HCT116 (cell line): ENCODE results near the gene NAXE. TPM values are rescaled to one million over a fixed set of nuclear protein-coding genes. Genes with fewer than 3 reads are reported as not detected.

Source experiments
- ATAC-seq: fragments of 200-7000 bp; cut with Tn5 transposase; 2 replicates; pipeline ENCODE4 v1.9.1; 2020; ENCODE audit warnings: mild to moderate bottlenecking, moderate library complexity
- BruUV-seq: library from RNA; stranded (reverse); fragments of 400-500 nt; replicated peaks from 2 replicates; lab custom pipeline; 2021; lab: Mats Ljungman, UMichigan
- CTCF ChIA-PET: fragments of 300-600 bp; sonication (Branson Sonifier 250); formaldehyde crosslinking; loops from one replicate; lab custom pipeline; 2021; ENCODE audit warnings: antibody characterized with exemption; lab: Charles Lee
- POLR2A ChIA-PET: fragments of 300-600, 350-600 bp; sonication (Branson Sonifier 250); formaldehyde crosslinking; loops from one replicate; lab custom pipeline; 2021; ENCODE audit warnings: antibody characterized with exemption; lab: Charles Lee
- RAD21 ChIA-PET, 2 experiments: fragments of 300-600 bp; sonication (Branson Sonifier 250); formaldehyde crosslinking; loops; one replicate each; lab custom pipeline; 2023; ENCODE audit warnings: low total read pairs in 2 of 2; ENCODE audit not compliant: uncharacterized antibody in 2 of 2, unreplicated experiment in 2 of 2, low non-redundant PET in 1 of 2; lab: Charles Lee
- DNase-seq: peaks from one replicate; pipeline ENCODE4 v3.0.0-alpha.2; 2010; ENCODE audit warnings: low read depth, low spot score
- H2AFZ ChIP-seq: fragments of 200-600 bp; shearing (Covaris generic), sonication (generic); 2 replicates; pipeline ENCODE4 v1.6.1; 2017; ENCODE audit warnings: low read depth, mixed run types, mixed read lengths, antibody characterized with exemption, low read length; ENCODE audit not compliant: poor library complexity, severe bottlenecking
- H3K27ac ChIP-seq: 2 replicates; pipeline ENCODE4 v1.5.1; 2012; ENCODE audit warnings: low read depth, low read length
- H3K27me3 ChIP-seq: fragments of 200-600 bp; sonication (generic); 2 replicates; pipeline ENCODE4 v1.6.1; 2016; ENCODE audit warnings: mixed run types, low read length, mixed read lengths; ENCODE audit not compliant: insufficient read depth
- H3K36me3 ChIP-seq, 2 experiments: fragments of 200-500 bp in 1 of 2; fragments of 200-600 bp in 1 of 2; sonication (Bioruptor generic) in 1 of 2; sonication (generic) in 1 of 2; 2 replicates each; pipeline versions ENCODE4 v1.5.1 to v1.6.1; 2014 to 2016; ENCODE audit warnings: low read length in 2 of 2, inconsistent platforms in 1 of 2, mixed read lengths in 1 of 2, mixed run types in 1 of 2; ENCODE audit not compliant: insufficient read depth in 2 of 2, control insufficient read depth in 1 of 2
- H3K4me1 ChIP-seq, 2 experiments: fragments of 200-600 bp in 1 of 2; sonication (generic) in 1 of 2; 2 replicates each; pipeline versions ENCODE4 v1.5.1 to v1.6.1; 2012 to 2017; ENCODE audit warnings: low read length in 2 of 2, inconsistent platforms in 1 of 2, mild to moderate bottlenecking in 1 of 2, mixed read lengths in 1 of 2, mixed run types in 1 of 2, moderate library complexity in 1 of 2; ENCODE audit not compliant: insufficient read depth in 2 of 2, control insufficient read depth in 1 of 2
- H3K4me2 ChIP-seq: fragments of 200-600 bp; sonication (generic); 2 replicates; pipeline ENCODE4 v1.6.1; 2017; ENCODE audit warnings: mixed run types, low read length, mixed read lengths
- H3K4me3 ChIP-seq, 2 experiments: fragments of 200-600 bp in 1 of 2; sonication (generic) in 1 of 2; replicated peaks in 1 of 2; 2 replicates each; pipeline ENCODE4 v1.5.1; 2011 to 2016; ENCODE audit warnings: low read length in 2 of 2, control low read depth in 1 of 2, low read depth in 1 of 2, mild to moderate bottlenecking in 1 of 2, mixed read lengths in 1 of 2, mixed run types in 1 of 2
- H3K79me2 ChIP-seq: fragments of 200-600 bp; sonication (generic); 2 replicates; pipeline ENCODE4 v1.6.1; 2017; ENCODE audit warnings: mild to moderate bottlenecking, mixed run types, low read length, moderate library complexity, mixed read lengths; ENCODE audit not compliant: insufficient read depth
- H3K9ac ChIP-seq: fragments of 200-600 bp; sonication (generic); 2 replicates; pipeline ENCODE4 v1.6.1; 2016; ENCODE audit warnings: low read length, mixed read lengths
- H3K9me2 ChIP-seq: fragments of 200-600 bp; sonication (generic), shearing (Covaris generic); 2 replicates; pipeline ENCODE4 v1.6.1; 2017; ENCODE audit warnings: mixed run types, mild to moderate bottlenecking, moderate library complexity; ENCODE audit not compliant: insufficient read depth
- H3K9me3 ChIP-seq, 2 experiments: fragments of 200-500 bp in 1 of 2; fragments of 200-600 bp in 1 of 2; sonication (Bioruptor generic) in 1 of 2; sonication (generic) in 1 of 2; 2 replicates each; pipeline ENCODE4 v1.6.1; 2014 to 2017; ENCODE audit warnings: low read length in 2 of 2, mixed read lengths in 2 of 2, inconsistent platforms in 1 of 2, low read depth in 1 of 2, mild to moderate bottlenecking in 1 of 2, mixed run types in 1 of 2, moderate library complexity in 1 of 2; ENCODE audit not compliant: control insufficient read depth in 1 of 2, insufficient read depth in 1 of 2
- H4K20me1 ChIP-seq: fragments of 200-600 bp; sonication (generic), shearing (Covaris generic); 2 replicates; pipeline ENCODE4 v1.6.1; 2017; ENCODE audit warnings: mixed run types, mild to moderate bottlenecking, moderate library complexity; ENCODE audit not compliant: insufficient read depth
- CBX3 ChIP-seq: IDR thresholded peaks from 2 replicates; pipeline ENCODE4 v1.6.1; 2012; ENCODE audit warnings: low read depth
- CEBPB ChIP-seq: IDR thresholded peaks from 2 replicates; pipeline ENCODE4 v1.6.1; 2012; ENCODE audit warnings: low read depth
- EGR1 ChIP-seq: IDR thresholded peaks from 2 replicates; pipeline ENCODE4 v1.6.1; 2012; ENCODE audit warnings: low read depth
- ELF1 ChIP-seq: IDR thresholded peaks from 2 replicates; pipeline ENCODE4 v1.6.1; 2012; ENCODE audit warnings: low read depth, borderline replicate concordance
- EZH2 ChIP-seq: fragments of 200-600 bp; sonication (generic); IDR thresholded peaks from 2 replicates; pipeline ENCODE4 v1.6.1; 2017; ENCODE audit warnings: antibody characterized with exemption, mixed run types
- EZH2phosphoT487 ChIP-seq: fragments of 200-600 bp; IDR thresholded peaks from 2 replicates; pipeline ENCODE4 v1.6.1; 2018; ENCODE audit warnings: antibody characterized with exemption, borderline replicate concordance
- FOSL1 ChIP-seq: IDR thresholded peaks from 2 replicates; pipeline ENCODE4 v1.6.1; 2012; ENCODE audit warnings: low read depth
- JUND ChIP-seq: IDR thresholded peaks from 2 replicates; pipeline ENCODE4 v1.6.1; 2012
- POLR2A ChIP-seq: IDR thresholded peaks from 2 replicates; pipeline ENCODE4 v1.7.0; 2011; ENCODE audit warnings: borderline replicate concordance; ENCODE audit not compliant: insufficient read depth, insufficient read length; ENCODE audit errors: extremely low read depth
- POLR2AphosphoS5 ChIP-seq: IDR thresholded peaks from 2 replicates; pipeline ENCODE4 v1.6.1; 2011; ENCODE audit warnings: mild to moderate bottlenecking, low read depth, low read length, moderate library complexity
- RAD21 ChIP-seq: IDR thresholded peaks from 2 replicates; pipeline ENCODE4 v1.6.1; 2012; ENCODE audit warnings: low read depth, mild to moderate bottlenecking
- SP1 ChIP-seq: IDR thresholded peaks from 2 replicates; pipeline ENCODE4 v1.6.1; 2012; ENCODE audit warnings: low read depth
- SRF ChIP-seq: IDR thresholded peaks from 2 replicates; pipeline ENCODE4 v1.6.1; 2012; ENCODE audit warnings: low read depth
- TCF7L2 ChIP-seq: IDR thresholded peaks from 2 replicates; pipeline ENCODE4 v1.7.0; 2011; ENCODE audit warnings: borderline replicate concordance, inconsistent platforms; ENCODE audit not compliant: insufficient read depth, insufficient read length; ENCODE audit errors: extremely low read depth
- YY1 ChIP-seq: IDR thresholded peaks from 2 replicates; pipeline ENCODE4 v1.6.1; 2011; ENCODE audit warnings: low read length, low read depth, moderate library complexity, mild to moderate bottlenecking; ENCODE audit not compliant: insufficient replicate concordance; ENCODE audit errors: extremely low read depth
- ZFX ChIP-seq: fragments of 450-650 bp; IDR thresholded peaks from 2 replicates; pipeline ENCODE4 v1.6.1; 2017
- intact Hi-C: fragments of 100-400 bp; cut with micrococcal nuclease; formaldehyde crosslinking; loops from 2 replicates; pipeline ENCODE4 v1.10.0; 2022
- total RNA-seq: library from RNA; stranded (reverse); gene quantifications from one replicate; pipeline ENCODE4 v1.2.1, GENCODE V29; 2021; ENCODE audit not compliant: unreplicated experiment
- TF ChIP-seq, protein P1 (sequence below): IDR thresholded peaks from 2 replicates; pipeline ENCODE4 v1.6.1; 2012
- TF ChIP-seq, protein P2 (sequence below): IDR thresholded peaks from 2 replicates; pipeline ENCODE4 v1.6.1; 2012
- TF ChIP-seq, protein P3 (sequence below): IDR thresholded peaks from 2 replicates; pipeline ENCODE4 v1.6.1; 2011; ENCODE audit warnings: mild to moderate bottlenecking, low read length, moderate library complexity; ENCODE audit not compliant: insufficient replicate concordance; ENCODE audit errors: extremely low read depth
- TF ChIP-seq, protein P4 (sequence below), 3 experiments: fragments of 200-600 bp in 1 of 3; sonication (generic) in 1 of 3; IDR thresholded peaks in 2 of 3; conservative IDR thresholded peaks in 1 of 3; 2 replicates each; pipeline ENCODE4 v1.5.1; 2012 to 2017; ENCODE audit warnings: low read depth in 2 of 3, low read length in 2 of 3, antibody characterized with exemption in 1 of 3, borderline replicate concordance in 1 of 3, control low read depth in 1 of 3, mild to moderate bottlenecking in 1 of 3, mixed read lengths in 1 of 3, mixed run types in 1 of 3, moderate library complexity in 1 of 3; ENCODE audit not compliant: insufficient read depth in 1 of 3

The NAXE gene
- total RNA-seq, 1 experiment from 2014 or later: 139 TPM

DNA sequence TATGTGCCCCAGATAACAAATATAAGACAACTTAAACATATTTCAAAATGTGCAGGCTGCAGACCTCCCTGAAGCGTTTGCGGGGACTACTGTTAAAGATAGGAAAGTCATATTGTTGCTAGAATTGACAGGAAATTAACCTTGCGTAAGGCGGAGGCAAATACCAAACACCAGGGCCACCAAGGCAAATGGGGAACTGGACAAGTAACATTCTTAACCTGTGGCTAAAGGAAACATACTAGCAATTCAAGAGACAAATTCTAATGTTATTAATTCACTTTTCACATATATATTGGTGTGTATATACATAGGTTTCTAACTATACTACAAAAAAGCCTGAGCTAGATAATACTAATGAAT lies 34.5 kb downstream of the NAXE start (continued):
- TF ChIP-seq YY1 (no peak), RAD21 (no peak), EZH2phosphoT487 (no peak), ELF1 (no peak), TCF7L2 (no peak), CEBPB (no peak), EGR1 (no peak), EZH2 (no peak), SP1 (no peak)

DNA sequence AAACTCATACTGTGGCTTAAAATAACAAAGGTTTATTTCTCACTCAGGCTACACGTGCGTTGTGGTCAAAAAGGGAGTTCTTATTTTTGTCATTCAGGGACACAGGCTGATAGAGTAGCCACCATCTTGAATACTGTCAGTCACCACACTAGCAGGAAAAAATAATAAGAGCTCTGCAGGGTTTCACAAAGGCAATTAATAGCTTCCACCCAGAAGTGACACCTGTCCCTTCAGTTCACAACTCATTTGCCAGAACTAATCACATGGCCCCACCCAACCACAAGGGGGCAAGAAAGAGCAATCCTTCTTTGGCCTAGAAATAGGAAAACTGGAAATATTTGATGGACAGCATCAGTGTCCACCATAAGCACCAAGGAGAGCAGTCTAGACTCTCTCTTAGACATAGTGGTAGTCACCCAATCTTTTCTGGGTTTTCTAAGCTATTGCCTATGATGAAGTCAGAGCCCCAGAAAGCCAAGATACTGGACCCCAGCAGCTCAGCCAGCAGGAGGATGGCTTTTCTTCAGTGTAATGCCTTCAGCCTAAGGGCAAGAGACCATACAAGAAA lies 35.8 kb downstream of the NAXE start:
- no peaks in the 10 kb centered on the region for H3K27me3 ChIP-seq
- H3K9ac ChIP-seq: no peak overlapping the region
- H3K36me3 ChIP-seq: no peaks in the 10 kb centered on the region
- ATAC-seq: peak; percentile 70
- TF ChIP-seq ZFX: no peak
- TF ChIP-seq, protein P1, sequence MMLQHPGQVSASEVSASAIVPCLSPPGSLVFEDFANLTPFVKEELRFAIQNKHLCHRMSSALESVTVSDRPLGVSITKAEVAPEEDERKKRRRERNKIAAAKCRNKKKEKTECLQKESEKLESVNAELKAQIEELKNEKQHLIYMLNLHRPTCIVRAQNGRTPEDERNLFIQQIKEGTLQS: no peak
- no peak for TF ChIP-seq POLR2A
- no peak for TF ChIP-seq CBX3
- TF ChIP-seq EZH2phosphoT487: no peak
- TF ChIP-seq SRF: no peak
- peak; percentile 46 for TF ChIP-seq YY1
- no peak for TF ChIP-seq JUND
- TF ChIP-seq, protein P2, sequence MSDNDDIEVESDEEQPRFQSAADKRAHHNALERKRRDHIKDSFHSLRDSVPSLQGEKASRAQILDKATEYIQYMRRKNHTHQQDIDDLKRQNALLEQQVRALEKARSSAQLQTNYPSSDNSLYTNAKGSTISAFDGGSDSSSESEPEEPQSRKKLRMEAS: 0 out of 2 replicates have a peak, but pooled peaks have one; percentile 18
- no peak for TF ChIP-seq ELF1
- TF ChIP-seq POLR2AphosphoS5: no peak
- TF ChIP-seq EZH2: no peak
- TF ChIP-seq EGR1: no peak
- TF ChIP-seq, protein P3, sequence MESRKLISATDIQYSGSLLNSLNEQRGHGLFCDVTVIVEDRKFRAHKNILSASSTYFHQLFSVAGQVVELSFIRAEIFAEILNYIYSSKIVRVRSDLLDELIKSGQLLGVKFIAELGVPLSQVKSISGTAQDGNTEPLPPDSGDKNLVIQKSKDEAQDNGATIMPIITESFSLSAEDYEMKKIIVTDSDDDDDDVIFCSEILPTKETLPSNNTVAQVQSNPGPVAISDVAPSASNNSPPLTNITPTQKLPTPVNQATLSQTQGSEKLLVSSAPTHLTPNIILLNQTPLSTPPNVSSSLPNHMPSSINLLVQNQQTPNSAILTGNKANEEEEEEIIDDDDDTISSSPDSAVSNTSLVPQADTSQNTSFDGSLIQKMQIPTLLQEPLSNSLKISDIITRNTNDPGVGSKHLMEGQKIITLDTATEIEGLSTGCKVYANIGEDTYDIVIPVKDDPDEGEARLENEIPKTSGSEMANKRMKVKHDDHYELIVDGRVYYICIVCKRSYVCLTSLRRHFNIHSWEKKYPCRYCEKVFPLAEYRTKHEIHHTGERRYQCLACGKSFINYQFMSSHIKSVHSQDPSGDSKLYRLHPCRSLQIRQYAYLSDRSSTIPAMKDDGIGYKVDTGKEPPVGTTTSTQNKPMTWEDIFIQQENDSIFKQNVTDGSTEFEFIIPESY: no peak
- TF ChIP-seq FOSL1: no peak
- TF ChIP-seq CEBPB: no peak
- TF ChIP-seq RAD21: peak; percentile 78
- TF ChIP-seq, protein P4, sequence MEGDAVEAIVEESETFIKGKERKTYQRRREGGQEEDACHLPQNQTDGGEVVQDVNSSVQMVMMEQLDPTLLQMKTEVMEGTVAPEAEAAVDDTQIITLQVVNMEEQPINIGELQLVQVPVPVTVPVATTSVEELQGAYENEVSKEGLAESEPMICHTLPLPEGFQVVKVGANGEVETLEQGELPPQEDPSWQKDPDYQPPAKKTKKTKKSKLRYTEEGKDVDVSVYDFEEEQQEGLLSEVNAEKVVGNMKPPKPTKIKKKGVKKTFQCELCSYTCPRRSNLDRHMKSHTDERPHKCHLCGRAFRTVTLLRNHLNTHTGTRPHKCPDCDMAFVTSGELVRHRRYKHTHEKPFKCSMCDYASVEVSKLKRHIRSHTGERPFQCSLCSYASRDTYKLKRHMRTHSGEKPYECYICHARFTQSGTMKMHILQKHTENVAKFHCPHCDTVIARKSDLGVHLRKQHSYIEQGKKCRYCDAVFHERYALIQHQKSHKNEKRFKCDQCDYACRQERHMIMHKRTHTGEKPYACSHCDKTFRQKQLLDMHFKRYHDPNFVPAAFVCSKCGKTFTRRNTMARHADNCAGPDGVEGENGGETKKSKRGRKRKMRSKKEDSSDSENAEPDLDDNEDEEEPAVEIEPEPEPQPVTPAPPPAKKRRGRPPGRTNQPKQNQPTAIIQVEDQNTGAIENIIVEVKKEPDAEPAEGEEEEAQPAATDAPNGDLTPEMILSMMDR (IDR thresholded peaks at IDR 0.05 in 2 of 3, conservative IDR thresholded peaks at IDR 0.05 in 1 of 3; ENCODE audit: borderline replicate concordance in 1 of 3, insufficient read depth in 1 of 3, low read depth in 2 of 3, low read length in 2 of 3): peak; percentile 78 to 88 (median 87)
- no peaks in the 10 kb centered on the region for H3K9me3 ChIP-seq
- intact Hi-C loops: loop anchor here (1.0 to 10.0 kb wide), 3 partner anchors 30 to 297 kb away; partner anchors contain the start of gene LRRC71
- H3K79me2 ChIP-seq: no peaks in the 10 kb centered on the region
- H2AFZ ChIP-seq: no peak overlapping the region
- no TSS peak for BruUV-seq
- no peaks in the 10 kb centered on the region for H4K20me1 ChIP-seq
- ChIA-PET CTCF (interaction anchor here (1.0 to 5.5 kb wide), 19 partner anchors 10 to 301 kb away, joined by 3 to 33 read pairs (median 6); partner anchors contain the start of genes BCAN, CRABP2 and NES), RAD21 (interaction anchor here in 1 of 2 experiments (0.6 to 1.0 kb wide), 2 partner anchors 25 to 61 kb away, joined by 3 to 5 read pairs; no protein-coding TSS in a partner anchor), POLR2A (interaction anchor here (0.6 to 1.6 kb wide), 4 partner anchors 34 to 99 kb away, joined by 3 to 4 read pairs (median 4); partner anchors contain the start of gene CRABP2)
- H3K27ac ChIP-seq: no peak overlapping the region
- H3K9me2 ChIP-seq: no peaks in the 10 kb centered on the region
- peak; percentile 39 for DNase-seq
- H3K4me2 ChIP-seq: no peak overlapping the region
- no peak overlapping the region for H3K4me3 ChIP-seq
- peaks cover 3 to 7% of the 10 kb centered on the region in 2 experiments; a peak in 2 of 4 replicates for H3K4me1 ChIP-seq
